Neuronal stem cell (in vitro differentiated cells): ENCODE measurements around the gene HTR7.

ENCODE experiments used
- DNase-seq: peaks from one replicate; pipeline ENCODE4 v3.0.0-alpha.2; 2013; ENCODE audit warnings: low spot score
- H2AFZ ChIP-seq: one replicate; pipeline ENCODE4 v1.6.1; 2013; ENCODE audit warnings: mild to moderate bottlenecking, low read length, inconsistent platforms
- H2AK5ac ChIP-seq: 2 replicates; pipeline ENCODE4 v1.6.1; 2013; ENCODE audit warnings: low read depth, mild to moderate bottlenecking, inconsistent platforms, low read length, moderate library complexity, mixed read lengths
- H2BK120ac ChIP-seq: 2 replicates; pipeline ENCODE4 v1.6.1; 2013; ENCODE audit warnings: low read depth, mild to moderate bottlenecking, inconsistent platforms, low read length, moderate library complexity, mixed read lengths
- H2BK12ac ChIP-seq: one replicate; pipeline ENCODE4 v1.6.1; 2013; ENCODE audit warnings: low read length, inconsistent platforms
- H2BK15ac ChIP-seq: 2 replicates; pipeline ENCODE4 v1.6.1; 2013; ENCODE audit warnings: mild to moderate bottlenecking, low read length, inconsistent platforms, mixed read lengths
- H2BK5ac ChIP-seq: one replicate; pipeline ENCODE4 v1.6.1; 2013; ENCODE audit warnings: inconsistent platforms, mild to moderate bottlenecking, low read length, moderate library complexity
- H3K14ac ChIP-seq: one replicate; pipeline ENCODE4 v1.6.1; 2013; ENCODE audit warnings: low read length, inconsistent platforms
- H3K18ac ChIP-seq: 2 replicates; pipeline ENCODE4 v1.6.1; 2013; ENCODE audit warnings: low read length, inconsistent platforms
- H3K23ac ChIP-seq: 2 replicates; pipeline ENCODE4 v1.6.1; 2013; ENCODE audit warnings: low read depth, mild to moderate bottlenecking, mixed read lengths, low read length, inconsistent platforms; ENCODE audit not compliant: poor library complexity
- H3K27ac ChIP-seq: replicated peaks from 3 replicates; pipeline ENCODE4 v1.5.1; 2013; ENCODE audit warnings: low read length, inconsistent platforms
- H3K27me3 ChIP-seq, 3 experiments: 2 replicates each; pipeline ENCODE4 v1.6.1; 2013; ENCODE audit warnings: low read length in 3 of 3, mild to moderate bottlenecking in 2 of 3, inconsistent platforms in 1 of 3, low read depth in 1 of 3, mixed read lengths in 1 of 3, moderate library complexity in 1 of 3; ENCODE audit not compliant: control insufficient read depth in 3 of 3, insufficient read depth in 3 of 3
- H3K36me3 ChIP-seq, 2 donors: replicated peaks in 1 of 2; 2 replicates each; pipeline ENCODE4 v1.6.1; 2013; ENCODE audit warnings: low read length in 2 of 2; ENCODE audit not compliant: control insufficient read depth in 2 of 2, insufficient read depth in 2 of 2
- H3K4ac ChIP-seq: 2 replicates; pipeline ENCODE4 v1.6.1; 2013; ENCODE audit warnings: inconsistent platforms, mild to moderate bottlenecking, low read length, moderate library complexity
- H3K4me1 ChIP-seq, 2 donors: 1 replicate in 1 of 2; 2 replicates in 1 of 2; pipeline ENCODE4 v1.6.1; 2013; ENCODE audit warnings: low read length in 2 of 2, low read depth in 1 of 2; ENCODE audit not compliant: control insufficient read depth in 2 of 2, insufficient read depth in 1 of 2
- H3K4me2 ChIP-seq: one replicate; pipeline ENCODE4 v1.6.1; 2013; ENCODE audit warnings: mild to moderate bottlenecking, low read length, inconsistent platforms; ENCODE audit not compliant: insufficient read depth, poor library complexity, severe bottlenecking
- H3K4me3 ChIP-seq, 2 donors: 2 replicates each; pipeline ENCODE4 v1.5.1; 2013; ENCODE audit warnings: low read length in 2 of 2, mild to moderate bottlenecking in 2 of 2, inconsistent platforms in 1 of 2, moderate library complexity in 1 of 2
- H3K79me1 ChIP-seq: one replicate; pipeline ENCODE4 v1.6.1; 2013; ENCODE audit warnings: low read depth, mild to moderate bottlenecking, inconsistent platforms, low read length, moderate library complexity
- H3K9ac ChIP-seq: one replicate; pipeline ENCODE4 v1.6.1; 2013; ENCODE audit warnings: mild to moderate bottlenecking, low read depth, low read length, inconsistent platforms; ENCODE audit not compliant: poor library complexity
- H3K9me3 ChIP-seq, 2 donors: replicated peaks in 1 of 2; 2 replicates each; pipeline versions ENCODE3 to v1.6.1; 2013; ENCODE audit warnings: low read length in 2 of 2, mild to moderate bottlenecking in 2 of 2, inconsistent platforms in 1 of 2, low read depth in 1 of 2, mixed read lengths in 1 of 2, moderate library complexity in 1 of 2; ENCODE audit not compliant: control insufficient read depth in 2 of 2, insufficient read depth in 1 of 2
- H4K8ac ChIP-seq: one replicate; pipeline ENCODE4 v1.6.1; 2013; ENCODE audit warnings: low read depth, mild to moderate bottlenecking, inconsistent platforms, low read length, moderate library complexity
- H4K91ac ChIP-seq: one replicate; pipeline ENCODE4 v1.6.1; 2013; ENCODE audit warnings: low read length, low read depth, mild to moderate bottlenecking, inconsistent platforms; ENCODE audit not compliant: poor library complexity
- WGBS, 2 donors: extraction: QIAGEN DNeasy Blood & Tissue Kit; methylation state at CpG; one replicate each; pipeline ENCODE4 v1.1.7; 2013; ENCODE audit warnings: missing lambda C conversion rate in 2 of 2, mixed read lengths in 1 of 2; ENCODE audit not compliant: insufficient read length in 2 of 2, insufficient replicate concordance in 1 of 2; ENCODE audit errors: extremely low coverage in 2 of 2; 5-methylcytosine and 5-hydroxymethylcytosine counted together

Gene HTR7

DNA sequence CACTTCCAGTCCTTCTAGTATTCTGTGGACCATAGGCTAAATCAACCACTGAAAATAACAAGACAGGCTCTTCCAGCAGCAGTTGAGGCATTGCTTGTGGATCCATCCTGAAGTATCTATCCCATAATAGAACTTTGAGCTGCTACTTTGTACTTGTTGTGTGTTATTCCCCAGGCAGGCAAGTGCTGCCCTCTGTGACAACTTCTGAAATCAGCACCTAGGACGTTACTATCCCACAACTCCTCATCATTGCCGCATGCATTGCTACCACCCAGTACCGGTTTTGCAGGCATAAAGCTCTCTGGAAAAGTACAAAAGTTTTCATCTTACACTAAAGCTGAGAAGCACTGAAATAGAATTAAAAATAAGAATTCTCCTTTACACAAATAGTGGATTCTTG is 145.3 kb downstream of the HTR7 start:
- H3K4me2 ChIP-seq: no peak overlapping the region
- no peak overlapping the region for H2BK5ac ChIP-seq
- no peak for DNase-seq

DNA sequence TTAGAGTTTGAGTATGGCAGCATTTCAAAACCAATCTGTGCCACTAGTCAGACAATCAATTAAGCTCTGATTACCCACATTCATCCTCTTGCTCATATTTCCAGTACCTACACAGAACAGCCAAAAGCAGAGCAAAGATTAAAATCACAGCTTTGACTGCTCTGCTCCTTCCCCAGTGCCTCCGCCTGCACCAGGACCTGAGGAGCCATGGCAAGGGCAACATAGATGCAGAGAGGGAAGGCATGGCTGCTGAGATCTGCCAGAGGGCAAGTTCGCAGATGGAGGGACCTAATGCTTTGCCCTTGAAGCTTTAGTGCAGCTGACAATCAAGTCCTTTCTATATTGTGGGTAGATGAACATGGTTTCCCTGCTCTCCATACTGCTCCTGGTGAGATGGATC is 148.1 kb downstream of the HTR7 start:
- no CpG with 5 or more reads among the region's 2 CpGs for WGBS, 2 donors
- no peak for DNase-seq
- H2BK15ac ChIP-seq: no peak overlapping the region

More for the DNA sequence above, 145.3 kb downstream of the HTR7 start:
- Histone ChIP-seq H3K79me1 (no peaks in the 10 kb centered on the region), H3K4ac (no peak overlapping the region), H4K91ac (no peak overlapping the region), H3K18ac (no peak overlapping the region), H3K14ac (no peak overlapping the region), H4K8ac (no peak overlapping the region), H3K9me3 (no peaks in the 10 kb centered on the region), H2AFZ (no peak overlapping the region), H2BK120ac (no peak overlapping the region), H2BK15ac (no peak overlapping the region), H3K23ac (no peak overlapping the region), H3K36me3 (no peaks in the 10 kb centered on the region), H3K4me3 (no peak overlapping the region), H3K4me1 (no peaks in the 10 kb centered on the region), H3K27ac (no peak overlapping the region), H3K9ac (no peak overlapping the region), H2BK12ac (no peak overlapping the region), H3K27me3 (no peaks in the 10 kb centered on the region), H2AK5ac (no peak overlapping the region)
- WGBS, 2 donors: no CpG with 5 or more reads among the region's 3 CpGs

DNA sequence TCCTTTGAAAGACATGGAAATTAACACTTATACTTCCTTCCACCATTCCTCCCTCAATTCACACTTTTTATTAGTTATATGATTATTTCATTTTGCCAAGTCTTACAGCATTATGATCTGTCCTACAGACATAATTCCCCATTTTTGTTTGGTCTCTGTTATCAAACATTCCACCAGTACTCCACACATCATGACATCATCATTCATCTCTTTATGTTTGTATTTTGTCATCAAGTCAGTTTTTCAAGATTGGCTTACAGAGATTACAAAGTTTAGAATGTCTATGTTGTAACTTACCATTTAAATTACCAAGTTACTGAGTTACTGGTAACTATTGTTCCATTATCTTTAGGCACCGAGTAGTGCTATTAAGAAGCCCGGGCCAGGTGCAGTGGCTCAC is 150.2 kb downstream of the HTR7 start:
- Histone ChIP-seq H3K27me3 (no peaks in the 10 kb centered on the region), H2AK5ac (no peak overlapping the region), H3K27ac (no peak overlapping the region), H3K9me3 (no peaks in the 10 kb centered on the region), H3K9ac (no peak overlapping the region), H3K4me2 (no peak overlapping the region), H3K18ac (no peak overlapping the region), H3K23ac (no peak overlapping the region), H3K4me3 (no peak overlapping the region), H2BK120ac (no peak overlapping the region), H2BK5ac (no peak overlapping the region), H3K36me3 (no peaks in the 10 kb centered on the region), H2AFZ (no peak overlapping the region), H4K91ac (no peak overlapping the region), H2BK12ac (no peak overlapping the region), H3K4me1 (no peaks in the 10 kb centered on the region), H2BK15ac (no peak overlapping the region), H3K79me1 (no peaks in the 10 kb centered on the region), H3K14ac (no peak overlapping the region), H4K8ac (no peak overlapping the region), H3K4ac (no peak overlapping the region)
- DNase-seq: no peak
- WGBS, 2 donors: no CpG with 5 or more reads among the region's 2 CpGs

More for the DNA sequence above, 148.1 kb downstream of the HTR7 start:
- Histone ChIP-seq H3K4ac (no peak overlapping the region), H2AK5ac (no peak overlapping the region), H3K36me3 (no peaks in the 10 kb centered on the region), H3K4me3 (no peak overlapping the region), H2AFZ (no peak overlapping the region), H4K91ac (no peak overlapping the region), H3K27ac (no peak overlapping the region), H3K4me2 (no peak overlapping the region), H3K79me1 (no peaks in the 10 kb centered on the region), H3K14ac (no peak overlapping the region), H3K4me1 (no peaks in the 10 kb centered on the region), H3K9ac (no peak overlapping the region), H2BK5ac (no peak overlapping the region), H3K9me3 (no peaks in the 10 kb centered on the region), H4K8ac (no peak overlapping the region), H3K18ac (no peak overlapping the region), H3K27me3 (no peaks in the 10 kb centered on the region), H2BK12ac (no peak overlapping the region), H3K23ac (no peak overlapping the region), H2BK120ac (no peak overlapping the region)

DNA sequence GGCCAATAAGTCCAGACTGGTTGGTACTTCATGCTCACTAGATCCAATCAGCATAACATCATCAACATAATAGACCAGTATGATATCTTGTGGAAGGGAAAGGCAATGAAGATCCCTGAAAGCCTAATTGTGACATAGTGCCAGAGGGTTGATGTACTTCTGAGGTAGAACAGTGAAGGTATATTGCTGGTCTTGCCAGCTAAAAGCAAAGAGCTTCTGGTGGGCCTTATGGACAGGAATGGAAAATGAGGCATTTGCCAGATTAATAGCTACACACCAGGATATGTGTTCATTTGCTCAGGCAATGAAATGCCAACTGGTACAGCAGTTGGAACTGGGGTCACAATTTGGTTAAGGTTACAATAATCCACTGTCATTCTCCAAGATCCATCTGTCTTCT is 156.4 kb downstream of the HTR7 start:
- no peak overlapping the region for H2AFZ ChIP-seq
- no peak overlapping the region for H3K23ac ChIP-seq
- H3K36me3 ChIP-seq: no peaks in the 10 kb centered on the region
- H3K27me3 ChIP-seq: no peaks in the 10 kb centered on the region
- H2BK5ac ChIP-seq: no peak overlapping the region
- no peak overlapping the region for H3K18ac ChIP-seq
- no peaks in the 10 kb centered on the region for H3K9me3 ChIP-seq
- no peak overlapping the region for H4K8ac ChIP-seq
- no peak for DNase-seq
- H3K4ac ChIP-seq: no peak overlapping the region
- H2AK5ac ChIP-seq: no peak overlapping the region
- no peak overlapping the region for H3K27ac ChIP-seq
- H2BK12ac ChIP-seq: no peak overlapping the region
- H3K4me1 ChIP-seq: no peaks in the 10 kb centered on the region
- no peak overlapping the region for H3K9ac ChIP-seq
- no peak overlapping the region for H4K91ac ChIP-seq
- no peak overlapping the region for H3K4me3 ChIP-seq
- H2BK120ac ChIP-seq: no peak overlapping the region
- H2BK15ac ChIP-seq: no peak overlapping the region
- H3K4me2 ChIP-seq: no peak overlapping the region
- no peak overlapping the region for H3K14ac ChIP-seq
- H3K79me1 ChIP-seq: no peaks in the 10 kb centered on the region
